ENCODE results near the gene MYH3.

DNA sequence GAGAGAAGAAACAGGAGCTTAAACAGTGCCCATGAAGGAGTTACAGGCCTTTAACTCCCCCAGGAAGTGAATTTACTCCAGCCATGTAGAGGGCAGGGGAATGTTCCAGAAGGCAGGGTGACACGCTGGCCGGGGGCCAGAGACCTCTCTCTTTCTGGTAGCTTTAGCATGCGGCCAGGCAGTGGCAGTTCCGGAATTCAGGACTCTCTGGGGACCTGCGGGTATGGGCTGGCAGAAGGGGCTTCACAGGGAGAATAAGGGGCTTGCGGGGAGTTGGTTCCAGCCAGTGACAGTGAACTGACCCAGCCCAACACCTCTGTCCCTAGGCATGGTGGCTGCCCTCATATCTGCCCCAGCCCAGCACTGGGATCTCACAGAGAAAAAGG is 40.0 kb downstream of the MYH3 start:
- TF ChIP-seq CTCF (IDR thresholded peaks at IDR 0.05; ENCODE audit: low read depth, low read length) (no peak), EZH2phosphoT487 (IDR thresholded peaks at IDR 0.05; ENCODE audit: low read depth) (no peak)
